Astrocyte (in vitro differentiated cells and primary cell): ENCODE data around the gene STK39. TPM values are rescaled to one million over a fixed set of nuclear protein-coding genes. Genes with fewer than 3 reads are reported as not detected.

ENCODE experiments used
- DNase-seq: peaks from one replicate; pipeline ENCODE4 v3.0.0-alpha.2; 2010; ENCODE audit warnings: low read depth
- FAIRE-seq: peaks from 2 replicates; lab custom pipeline; 2011; peaks lifted over from hg19 to GRCh38; lab: Jason Lieb, UNC
- H2AFZ ChIP-seq: 2 replicates; pipeline ENCODE4 v1.6.0; 2012; ENCODE audit warnings: low read depth, low read length, inconsistent platforms
- H3K27ac ChIP-seq: 2 replicates; pipeline ENCODE4 v1.5.1; 2011; ENCODE audit warnings: low read depth, low read length, inconsistent platforms
- H3K27me3 ChIP-seq: 2 replicates; pipeline ENCODE4 v1.6.0; 2011; ENCODE audit warnings: low read length, inconsistent platforms; ENCODE audit not compliant: insufficient read depth
- H3K36me3 ChIP-seq: 2 replicates; pipeline ENCODE4 v1.5.1; 2011; ENCODE audit warnings: low read length, inconsistent platforms; ENCODE audit not compliant: insufficient read depth
- H3K4me1 ChIP-seq: 2 replicates; pipeline ENCODE4 v1.5.1; 2011; ENCODE audit warnings: low read length, inconsistent platforms; ENCODE audit not compliant: insufficient read depth
- H3K4me2 ChIP-seq: 2 replicates; pipeline ENCODE4 v1.6.0; 2012; ENCODE audit warnings: low read length, inconsistent platforms
- H3K4me3 ChIP-seq: 2 replicates; pipeline ENCODE4 v1.5.1; 2011; ENCODE audit warnings: low read depth, mild to moderate bottlenecking, low read length, inconsistent platforms; ENCODE audit not compliant: insufficient read depth
- H3K79me2 ChIP-seq: 2 replicates; pipeline ENCODE4 v1.6.0; 2012; ENCODE audit warnings: mild to moderate bottlenecking, low read length, inconsistent platforms; ENCODE audit not compliant: insufficient read depth
- H3K9ac ChIP-seq: 2 replicates; pipeline ENCODE4 v1.6.0; 2012; ENCODE audit warnings: mild to moderate bottlenecking, low read length, inconsistent platforms
- H3K9me3 ChIP-seq: 2 replicates; pipeline ENCODE4 v1.5.1; 2012; ENCODE audit warnings: low read depth, mild to moderate bottlenecking, low read length, inconsistent platforms; ENCODE audit not compliant: insufficient read depth
- H4K20me1 ChIP-seq: 2 replicates; pipeline ENCODE4 v1.6.0; 2012; ENCODE audit warnings: low read length, inconsistent platforms; ENCODE audit not compliant: insufficient read depth
- H3K27ac Mint-ChIP-seq: one replicate; pipeline ENCODE4 v1.8.0; 2021; ENCODE audit warnings: mild to moderate bottlenecking, mixed read lengths; ENCODE audit not compliant: unreplicated experiment
- H3K27me3 Mint-ChIP-seq: one replicate; pipeline ENCODE4 v1.8.0; 2021; ENCODE audit warnings: low read depth, mixed read lengths; ENCODE audit not compliant: unreplicated experiment
- H3K36me3 Mint-ChIP-seq: one replicate; pipeline ENCODE4 v1.8.0; 2021; ENCODE audit warnings: low read depth, mixed read lengths; ENCODE audit not compliant: unreplicated experiment
- H3K4me1 Mint-ChIP-seq: one replicate; pipeline ENCODE4 v1.8.0; 2021; ENCODE audit warnings: low read depth, mixed read lengths; ENCODE audit not compliant: unreplicated experiment
- H3K4me3 Mint-ChIP-seq: one replicate; pipeline ENCODE4 v1.8.0; 2021; ENCODE audit warnings: mild to moderate bottlenecking, moderate library complexity, mixed read lengths; ENCODE audit not compliant: unreplicated experiment
- H3K9me3 Mint-ChIP-seq: one replicate; pipeline ENCODE4 v1.8.0; 2021; ENCODE audit warnings: mild to moderate bottlenecking, mixed read lengths; ENCODE audit not compliant: unreplicated experiment
- CTCF ChIP-seq: IDR thresholded peaks from 2 replicates; pipeline ENCODE4 v1.5.1; 2011; ENCODE audit warnings: low read depth, mild to moderate bottlenecking, inconsistent platforms, low read length, moderate library complexity; ENCODE audit not compliant: insufficient read depth
- EZH2 ChIP-seq: IDR thresholded peaks from 2 replicates; pipeline ENCODE4 v1.6.1; 2012; ENCODE audit warnings: mild to moderate bottlenecking, low read length, inconsistent platforms; ENCODE audit not compliant: insufficient read depth
- total RNA-seq: library from RNA; stranded (reverse); gene quantifications from 2 replicates; pipeline ENCODE4 v1.2.1, GENCODE V29; 2021

Gene STK39
- total RNA-seq, 1 donor from 2014 or later, result 23.4 TPM

- H3K27me3 Mint-ChIP-seq, result no peaks in the 10 kb centered on the region
- no peaks in the 10 kb centered on the region for H3K36me3 Mint-ChIP-seq
- peak overlapping the region; percentile 12 for H3K27ac ChIP-seq
- peaks cover 36% of the 10 kb centered on the region for H3K4me1 Mint-ChIP-seq
- H3K36me3 ChIP-seq, result no peaks in the 10 kb centered on the region
- peaks cover 29% of the 10 kb centered on the region for H3K4me1 ChIP-seq
- no peaks in the 10 kb centered on the region for H3K27me3 ChIP-seq
- H3K79me2 ChIP-seq, result peaks cover 56% of the 10 kb centered on the region
- H4K20me1 ChIP-seq, result peaks cover 3% of the 10 kb centered on the region
- no peak overlapping the region for H2AFZ ChIP-seq
- no peak overlapping the region for H3K27ac Mint-ChIP-seq
- H3K9me3 Mint-ChIP-seq, result no peaks in the 10 kb centered on the region
- FAIRE-seq (no peak), DNase-seq (no peak)
- H3K4me3 Mint-ChIP-seq, result no peak overlapping the region
- no peaks in the 10 kb centered on the region for H3K9me3 ChIP-seq
- H3K4me3 ChIP-seq, result no peak overlapping the region
- no peak overlapping the region for H3K4me2 ChIP-seq
- TF ChIP-seq EZH2 (no peak), CTCF (no peak)
- H3K9ac ChIP-seq, result no peak overlapping the region
Measured at GRCh38 chr2:168208652-168209051, 38.7 kb downstream of the STK39 start.

- no peak overlapping the region for H3K27ac ChIP-seq
- H3K4me2 ChIP-seq, result no peak overlapping the region
- no peaks in the 10 kb centered on the region for H3K27me3 ChIP-seq
- no peaks in the 10 kb centered on the region for H3K36me3 ChIP-seq
- Mint-ChIP-seq H3K27me3 (no peaks in the 10 kb centered on the region), H3K9me3 (no peaks in the 10 kb centered on the region), H3K4me1 (peaks cover 35% of the 10 kb centered on the region), H3K4me3 (no peak overlapping the region), H3K27ac (no peak overlapping the region), H3K36me3 (peaks cover 3% of the 10 kb centered on the region)
- no peak overlapping the region for H3K4me3 ChIP-seq
- TF ChIP-seq EZH2 (no peak), CTCF (no peak)
- H4K20me1 ChIP-seq, result peaks cover 3% of the 10 kb centered on the region
- H3K9me3 ChIP-seq, result no peaks in the 10 kb centered on the region
- no peak overlapping the region for H2AFZ ChIP-seq
- peaks cover 26% of the 10 kb centered on the region for H3K4me1 ChIP-seq
- FAIRE-seq (no peak), DNase-seq (no peak)
- no peak overlapping the region for H3K9ac ChIP-seq
- H3K79me2 ChIP-seq, result peaks cover 53% of the 10 kb centered on the region
Measured at GRCh38 chr2:168207851-168208250, 39.5 kb downstream of the STK39 start.

GRCh38 chr2:168203762-168204693 lies 43.4 kb downstream of the STK39 start:
- FAIRE-seq (no peak), DNase-seq (no peak)
- no peak overlapping the region for H3K27ac Mint-ChIP-seq
- no peaks in the 10 kb centered on the region for H3K27me3 Mint-ChIP-seq
- Histone ChIP-seq H3K79me2 (peaks cover 68% of the 10 kb centered on the region), H3K9ac (no peak overlapping the region), H3K27me3 (no peaks in the 10 kb centered on the region), H3K9me3 (no peaks in the 10 kb centered on the region), H3K4me3 (no peak overlapping the region), H3K36me3 (no peaks in the 10 kb centered on the region), H4K20me1 (peaks cover 15% of the 10 kb centered on the region), H3K4me1 (peaks cover 7% of the 10 kb centered on the region), H3K27ac (no peak overlapping the region), H3K4me2 (no peak overlapping the region), H2AFZ (no peak overlapping the region)
- no peaks in the 10 kb centered on the region for H3K9me3 Mint-ChIP-seq
- TF ChIP-seq CTCF (no peak), EZH2 (no peak)
- peaks cover 14% of the 10 kb centered on the region for H3K4me1 Mint-ChIP-seq
- peaks cover 6% of the 10 kb centered on the region for H3K36me3 Mint-ChIP-seq
- no peak overlapping the region for H3K4me3 Mint-ChIP-seq
